Measurements from ENCODE around the gene TRMT11. TPM values are rescaled to one million over a fixed set of nuclear protein-coding genes. Genes with fewer than 3 reads are reported as not detected.

Gene TRMT11
- total and polyA plus RNA-seq, 9 of the 15 experiments (the other 6 are each of a cell fraction or from before 2014, with no cell fraction given) = 38.8 to 88.0 (median 59.8) TPM

DNA sequence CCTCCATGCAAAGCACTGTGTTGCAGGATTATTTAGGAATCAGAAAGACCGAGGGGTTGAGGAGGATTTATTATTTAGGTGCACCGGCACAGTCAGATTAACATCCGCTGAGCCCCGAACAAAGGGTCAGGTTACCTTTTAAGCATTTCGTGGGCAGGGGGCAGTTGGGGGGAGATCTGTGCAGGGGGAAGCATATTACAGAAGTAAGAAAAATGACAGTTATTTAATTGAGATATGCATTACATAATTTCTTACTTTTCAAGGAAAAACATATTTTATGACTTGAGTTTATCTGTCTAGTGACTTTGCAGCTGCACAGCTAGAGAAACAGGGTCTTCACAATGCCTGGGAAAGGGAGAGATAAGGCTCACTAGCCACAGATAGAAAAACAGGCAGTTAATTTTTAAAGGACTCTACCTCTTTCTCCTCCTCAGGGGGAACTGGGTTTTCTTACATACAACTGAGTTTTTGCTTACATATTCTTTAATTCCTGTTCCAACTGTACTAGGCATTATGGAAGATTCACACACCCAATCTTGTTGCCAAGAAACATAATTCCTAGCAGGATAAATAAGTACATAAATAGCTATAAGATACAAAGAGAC is 31.5 kb upstream of the TRMT11 start (continued):
- TF ChIP-seq CEBPB (tag; IDR thresholded peaks at IDR 0.05) (0 out of 2 replicates have a peak, but pooled peaks have one; percentile 27), KLF13 (tag; IDR thresholded peaks at IDR 0.05; ENCODE audit: borderline replicate concordance, low read depth) (no peak), ZNF57 (CRISPR knock-in tag; IDR thresholded peaks at IDR 0.05) (no peak), ZNF174 (CRISPR knock-in tag; IDR thresholded peaks at IDR 0.05) (no peak), KDM4B (IDR thresholded peaks at IDR 0.05; ENCODE audit: borderline replicate concordance in 2 of 2, low read depth in 1 of 2) (no peak), CTCFL (IDR thresholded peaks at IDR 0.05; ENCODE audit: borderline replicate concordance, insufficient read depth, low read depth, low read length, poor library complexity, severe bottlenecking) (no peak), PTBP1 (IDR thresholded peaks at IDR 0.05; ENCODE audit: low read depth, low read length) (no peak), TAF9B (IDR thresholded peaks at IDR 0.05; ENCODE audit: partially characterized antibody) (peak; percentile 31), ZMIZ1 (IDR thresholded peaks at IDR 0.05; ENCODE audit: low read depth in 2 of 2, low read length in 2 of 2) (no peak), EP300 (IDR thresholded peaks at IDR 0.05; ENCODE audit: low read length) (peak; percentile 76; the same call in 1 of the 2 replicates), BRCA1 (IDR thresholded peaks at IDR 0.05) (no peak), BRCA1 (CRISPR knock-in tag; IDR thresholded peaks at IDR 0.05) (no peak), MXI1 (IDR thresholded peaks at IDR 0.05; ENCODE audit: low read depth, low read length) (no peak), ELK3 (CRISPR knock-in tag; IDR thresholded peaks at IDR 0.05) (no peak), THAP7 (CRISPR knock-in tag; IDR thresholded peaks at IDR 0.05) (no peak), GATAD2A (IDR thresholded peaks at IDR 0.05) (no peak)
- TF ChIP-seq, protein P1, sequence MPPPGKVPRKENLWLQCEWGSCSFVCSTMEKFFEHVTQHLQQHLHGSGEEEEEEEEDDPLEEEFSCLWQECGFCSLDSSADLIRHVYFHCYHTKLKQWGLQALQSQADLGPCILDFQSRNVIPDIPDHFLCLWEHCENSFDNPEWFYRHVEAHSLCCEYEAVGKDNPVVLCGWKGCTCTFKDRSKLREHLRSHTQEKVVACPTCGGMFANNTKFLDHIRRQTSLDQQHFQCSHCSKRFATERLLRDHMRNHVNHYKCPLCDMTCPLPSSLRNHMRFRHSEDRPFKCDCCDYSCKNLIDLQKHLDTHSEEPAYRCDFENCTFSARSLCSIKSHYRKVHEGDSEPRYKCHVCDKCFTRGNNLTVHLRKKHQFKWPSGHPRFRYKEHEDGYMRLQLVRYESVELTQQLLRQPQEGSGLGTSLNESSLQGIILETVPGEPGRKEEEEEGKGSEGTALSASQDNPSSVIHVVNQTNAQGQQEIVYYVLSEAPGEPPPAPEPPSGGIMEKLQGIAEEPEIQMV (tag; conservative IDR thresholded peaks at IDR 0.05; ENCODE audit: low read depth) = no peak

Measured in K562 (cell line).